Mucosa of rectum (tissue), 2 donors: ENCODE data around the gene SUMO3.

Experiments used
- H3K27ac ChIP-seq, 2 donors: one replicate each; pipeline ENCODE4 v1.7.0; 2013; ENCODE audit warnings: inconsistent platforms in 2 of 2, low read depth in 2 of 2, low read length in 2 of 2
- H3K27me3 ChIP-seq, 2 donors: one replicate each; pipeline ENCODE4 v1.7.0; 2013; ENCODE audit warnings: low read length in 2 of 2; ENCODE audit not compliant: control insufficient read depth in 2 of 2, insufficient read depth in 2 of 2
- H3K36me3 ChIP-seq, 2 donors: one replicate each; pipeline ENCODE4 v1.7.0; 2013; ENCODE audit warnings: low read length in 2 of 2; ENCODE audit not compliant: control insufficient read depth in 2 of 2, insufficient read depth in 2 of 2
- H3K4me1 ChIP-seq, 2 donors: one replicate each; pipeline ENCODE4 v1.7.0; 2013; ENCODE audit warnings: low read length in 2 of 2, mild to moderate bottlenecking in 1 of 2; ENCODE audit not compliant: control insufficient read depth in 2 of 2, insufficient read depth in 2 of 2
- H3K4me3 ChIP-seq, 2 donors: one replicate each; pipeline ENCODE4 v1.7.0; 2013; ENCODE audit warnings: low read length in 2 of 2
- H3K9ac ChIP-seq, 2 donors: one replicate each; pipeline ENCODE4 v1.7.0; 2013; ENCODE audit warnings: low read length in 2 of 2, low read depth in 1 of 2, mild to moderate bottlenecking in 1 of 2
- H3K9me3 ChIP-seq, 2 donors: one replicate each; pipeline ENCODE4 v1.7.0; 2013; ENCODE audit warnings: low read length in 2 of 2; ENCODE audit not compliant: control insufficient read depth in 2 of 2
- donor health status: healthy.
- donor health status: Normal muscosa, but diverticular disease.

The SUMO3 gene

DNA sequence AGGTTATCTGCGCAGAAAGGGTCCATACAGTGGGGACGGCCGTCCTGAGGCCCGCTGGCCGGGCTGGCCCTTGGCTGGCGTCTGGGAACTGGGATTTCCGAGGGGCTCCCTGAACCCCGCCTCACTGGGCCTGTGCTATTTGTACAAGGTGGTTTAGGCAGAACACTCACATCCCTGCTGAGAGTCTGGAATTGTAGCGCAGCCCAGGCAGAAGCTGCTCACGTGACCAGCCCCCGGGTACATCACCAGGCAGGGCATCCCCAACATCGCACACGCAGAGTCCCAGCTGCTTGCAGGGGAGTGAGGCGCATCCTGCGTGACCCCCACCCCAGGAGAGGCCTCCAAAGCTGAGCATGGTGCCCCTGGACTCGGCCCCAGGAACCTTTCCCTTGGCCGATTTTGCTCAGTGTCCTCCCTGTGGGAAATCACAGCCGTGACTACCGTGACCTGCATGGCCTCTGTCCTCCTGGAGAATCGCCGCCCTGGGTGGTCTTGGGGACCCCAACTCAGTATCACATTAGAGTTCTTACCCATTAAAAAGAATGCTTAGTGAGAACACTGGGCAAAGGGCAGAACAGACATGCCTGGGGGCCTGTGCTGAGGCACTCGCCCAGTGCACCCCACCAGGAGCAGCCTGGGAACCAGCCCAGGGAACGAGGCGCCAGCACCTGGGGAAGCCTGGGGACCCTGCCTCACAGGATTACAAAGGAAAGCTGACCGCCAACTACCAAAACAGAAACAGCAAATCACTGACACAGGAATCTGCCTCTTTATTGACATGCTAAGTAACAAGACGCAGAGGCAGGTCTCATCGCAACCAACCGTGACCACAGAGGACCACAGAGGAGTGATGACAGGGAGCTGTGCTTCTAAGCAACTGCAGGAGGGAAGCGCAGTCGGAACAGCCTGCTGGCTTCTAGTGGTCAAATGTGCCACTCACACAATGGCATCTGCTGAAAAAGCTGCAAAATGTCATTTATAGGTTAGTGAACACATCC lies 49.7 kb downstream of the SUMO3 start:
- Histone ChIP-seq H3K9me3 (no peaks in the 10 kb centered on the region), H3K27me3 (peaks cover 0 to 3% of the 10 kb centered on the region in 2 donors), H3K9ac (no peak overlapping the region), H3K27ac (no peak overlapping the region), H3K4me3 (no peak overlapping the region), H3K36me3 (peaks cover 27 to 35% of the 10 kb centered on the region in 2 donors), H3K4me1 (no peaks in the 10 kb centered on the region)

DNA sequence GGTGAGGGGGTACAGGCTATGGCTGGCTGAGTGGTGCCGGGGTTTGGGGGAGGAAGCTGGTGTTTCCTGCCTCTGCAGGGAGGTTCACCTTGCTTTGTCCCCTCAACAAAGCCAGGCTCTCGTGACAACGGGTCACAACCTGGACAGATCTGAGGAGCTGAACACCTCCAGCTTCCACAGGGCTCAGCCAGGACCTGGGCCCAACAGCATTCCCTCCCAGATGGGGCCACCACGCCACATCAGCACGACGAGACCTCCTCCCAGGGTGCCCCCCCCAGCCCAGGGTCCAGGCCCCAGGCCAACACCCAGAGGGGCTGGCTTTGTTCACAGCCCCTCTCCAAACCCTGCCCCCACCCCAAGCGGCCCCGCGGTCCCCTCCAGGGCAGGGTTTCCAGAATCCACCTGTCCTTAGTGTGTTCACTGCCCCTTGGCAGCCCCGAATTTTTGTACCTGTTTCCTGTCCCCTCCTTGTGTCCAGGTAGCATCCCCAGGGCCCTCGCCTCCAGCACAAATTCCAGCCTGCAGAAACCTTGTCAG lies 51.0 kb downstream of the SUMO3 start:
- Histone ChIP-seq H3K36me3 (peaks cover 17 to 23% of the 10 kb centered on the region in 2 donors), H3K4me3 (no peak overlapping the region), H3K9ac (no peak overlapping the region), H3K27me3 (peaks cover 0 to 3% of the 10 kb centered on the region in 2 donors), H3K9me3 (no peaks in the 10 kb centered on the region), H3K4me1 (peaks cover 0 to 6% of the 10 kb centered on the region in 2 donors), H3K27ac (no peak overlapping the region)

DNA sequence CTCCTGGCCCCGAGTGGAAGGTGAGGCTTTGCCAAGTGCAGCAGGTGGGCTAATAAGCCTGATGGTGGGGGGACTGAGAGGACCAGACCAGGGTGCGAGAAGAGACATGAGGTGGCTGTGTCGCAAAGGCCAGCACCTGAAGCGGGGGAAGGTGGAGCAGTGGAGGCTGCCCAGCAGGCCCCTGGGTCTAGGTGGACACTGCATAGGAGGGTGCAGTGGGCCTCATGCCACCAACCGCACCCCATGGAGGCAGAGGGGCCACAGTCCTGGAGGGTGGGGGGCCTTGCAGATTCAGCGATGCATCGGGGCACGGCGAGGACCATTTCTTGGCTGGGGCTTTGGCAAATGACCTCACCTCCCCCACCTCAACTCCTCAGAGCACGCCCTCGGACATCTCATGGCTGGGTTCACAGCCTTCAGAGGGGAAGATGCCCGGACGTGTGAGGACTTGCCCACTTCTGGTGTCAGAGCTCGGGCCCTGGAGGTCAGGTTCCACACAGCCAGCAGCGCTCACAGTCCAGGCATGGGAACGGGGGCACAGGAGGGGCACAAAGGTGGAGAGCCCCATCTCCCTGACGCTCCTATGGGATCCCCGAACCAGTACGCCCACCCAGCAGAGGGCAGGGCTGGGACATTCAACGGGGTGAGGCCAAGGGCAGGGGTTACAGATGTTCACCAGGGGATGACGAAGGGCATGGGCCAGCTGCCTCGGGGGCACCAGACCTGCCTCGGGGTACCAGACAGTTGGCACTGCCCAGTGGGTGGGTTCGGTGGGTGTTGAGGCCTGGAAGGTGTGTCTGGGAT lies 51.6 kb downstream of the SUMO3 start:
- Histone ChIP-seq H3K9me3 (no peaks in the 10 kb centered on the region), H3K27me3 (peaks cover 0 to 3% of the 10 kb centered on the region in 2 donors), H3K9ac (no peak overlapping the region), H3K4me1 (peaks cover 0 to 11% of the 10 kb centered on the region in 2 donors), H3K4me3 (no peak overlapping the region), H3K36me3 (peaks cover 13 to 16% of the 10 kb centered on the region in 2 donors), H3K27ac (no peak overlapping the region)

DNA sequence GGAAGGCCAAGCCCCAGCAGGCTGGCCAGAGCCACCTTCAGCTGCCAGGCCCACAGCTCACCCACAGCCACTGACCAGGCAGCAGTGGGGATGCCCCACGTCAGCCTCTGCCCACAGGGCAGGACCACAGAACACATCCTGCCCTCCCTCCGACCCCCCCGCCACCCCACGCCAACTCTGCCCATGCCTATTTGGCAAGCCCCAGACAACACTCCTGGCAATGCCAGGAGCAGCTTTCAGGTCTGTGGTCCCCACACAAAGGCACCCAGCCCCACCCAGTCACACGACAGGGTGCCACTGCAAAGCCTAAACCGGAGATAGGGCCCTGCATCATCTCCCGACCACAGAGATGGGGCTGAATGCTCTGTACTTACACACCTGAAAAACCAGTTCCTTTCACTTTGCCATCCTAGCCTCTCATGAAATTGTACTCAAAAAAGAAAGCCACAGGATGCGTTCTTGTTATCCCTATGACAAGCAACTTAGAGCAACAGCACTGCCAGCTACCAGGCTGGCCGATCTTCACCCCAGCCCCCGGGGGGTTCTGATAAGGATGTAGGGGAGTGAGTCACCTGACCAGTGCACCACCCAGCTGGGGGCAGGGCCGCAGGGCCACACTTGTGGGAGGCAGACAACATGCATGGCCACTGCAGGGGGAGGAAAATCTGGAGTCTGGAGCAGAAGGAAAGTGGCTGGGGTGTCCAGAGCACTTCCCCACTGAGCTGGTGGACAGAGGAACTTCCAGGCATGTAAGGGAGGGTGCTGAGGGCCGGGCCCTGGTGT lies 52.4 kb downstream of the SUMO3 start:
- Histone ChIP-seq H3K27ac (no peak overlapping the region), H3K36me3 (peaks cover 8 to 9% of the 10 kb centered on the region in 2 donors), H3K4me3 (no peak overlapping the region), H3K9me3 (no peaks in the 10 kb centered on the region), H3K4me1 (peaks cover 0 to 11% of the 10 kb centered on the region in 2 donors), H3K9ac (no peak overlapping the region), H3K27me3 (peaks cover 0 to 3% of the 10 kb centered on the region in 2 donors)

DNA sequence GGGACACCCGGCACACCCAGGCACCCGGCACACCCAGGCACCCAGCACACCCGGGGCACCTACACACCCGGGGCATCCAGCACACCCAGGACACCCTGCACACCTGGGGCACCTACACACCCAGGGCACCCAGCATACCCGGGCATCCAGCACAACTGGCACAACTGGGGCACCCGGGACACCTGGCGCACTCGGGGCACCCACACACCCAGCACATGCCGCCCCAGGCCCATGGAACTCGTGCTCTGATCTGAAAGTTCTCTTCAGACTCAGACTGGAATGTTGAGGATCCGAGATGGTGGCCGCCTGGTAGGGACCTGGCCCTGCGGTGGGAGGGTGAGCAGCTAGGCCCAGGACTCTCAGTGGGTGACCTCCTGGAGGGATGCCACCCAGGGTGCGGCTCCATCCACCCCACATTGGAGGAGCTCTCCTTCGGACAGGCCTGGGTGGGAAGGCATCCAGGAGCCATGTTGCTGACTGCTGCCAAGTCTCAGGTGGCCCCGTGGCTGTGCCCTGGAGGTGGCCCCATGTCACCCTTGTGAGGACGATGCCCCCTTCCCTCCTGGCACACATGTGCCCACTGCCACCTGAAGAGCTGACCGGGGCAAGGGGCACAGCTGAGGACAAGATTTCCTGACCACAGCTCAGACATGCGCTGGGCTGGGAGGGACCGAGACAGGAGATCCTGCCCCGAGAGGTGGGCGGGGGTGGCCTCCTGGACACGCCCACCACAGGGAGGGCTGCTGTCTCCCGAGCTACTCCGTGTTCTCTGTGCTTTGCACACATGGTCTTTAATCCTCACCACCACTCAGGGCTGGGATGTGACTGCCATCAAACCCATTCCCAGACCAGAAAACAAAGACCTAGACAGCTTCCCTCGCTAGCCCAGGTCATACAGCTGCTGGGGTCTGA lies 53.3 kb downstream of the SUMO3 start:
- Histone ChIP-seq H3K36me3 (peaks cover under 1 to 5% of the 10 kb centered on the region in 2 donors), H3K4me1 (peaks cover 0 to 11% of the 10 kb centered on the region in 2 donors), H3K27me3 (peaks cover 0 to 3% of the 10 kb centered on the region in 2 donors), H3K4me3 (no peak overlapping the region), H3K9me3 (no peaks in the 10 kb centered on the region), H3K27ac (no peak overlapping the region), H3K9ac (no peak overlapping the region)

DNA sequence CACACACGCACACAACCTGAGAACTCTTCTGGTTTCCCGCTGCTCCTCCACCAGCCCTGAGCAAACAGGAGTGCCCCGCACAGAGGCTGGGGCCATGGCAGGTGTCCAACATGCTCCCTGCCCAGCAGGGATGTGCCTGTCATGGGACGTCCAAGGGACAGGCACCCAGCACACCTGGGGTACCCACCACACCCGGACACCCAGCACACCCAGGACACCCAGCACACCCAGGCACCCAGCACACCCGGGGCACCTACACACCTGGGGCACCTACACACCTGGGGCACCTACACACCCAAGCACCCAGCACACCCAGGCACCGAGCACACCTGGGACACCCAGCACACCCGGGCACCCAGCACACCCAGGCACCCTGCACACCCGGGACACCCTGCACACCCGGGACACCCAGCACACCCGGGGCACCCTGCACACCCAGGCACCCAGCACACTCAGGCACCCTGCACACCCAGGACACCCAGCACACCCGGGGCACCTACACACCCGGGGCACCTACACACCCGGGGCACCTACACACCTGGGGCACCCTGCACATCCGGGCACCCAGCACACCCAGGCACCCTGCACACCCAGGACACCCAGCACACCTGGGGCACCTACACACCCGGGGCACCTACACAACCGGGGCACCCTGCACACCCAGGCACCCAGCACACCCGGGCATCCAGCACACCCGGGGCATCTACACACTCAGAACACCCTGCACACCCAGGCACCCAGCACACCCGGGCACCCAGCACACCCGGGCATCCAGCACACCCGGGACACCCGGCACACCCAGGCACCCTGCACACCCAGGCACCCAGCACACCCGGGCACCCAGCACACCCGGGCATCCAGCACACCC lies 54.2 kb downstream of the SUMO3 start:
- Histone ChIP-seq H3K4me3 (no peak overlapping the region), H3K9ac (no peak overlapping the region), H3K4me1 (peaks cover 0 to 11% of the 10 kb centered on the region in 2 donors), H3K36me3 (peaks cover 0 to 5% of the 10 kb centered on the region in 2 donors), H3K27me3 (peaks cover 0 to 3% of the 10 kb centered on the region in 2 donors), H3K9me3 (no peaks in the 10 kb centered on the region), H3K27ac (no peak overlapping the region)

DNA sequence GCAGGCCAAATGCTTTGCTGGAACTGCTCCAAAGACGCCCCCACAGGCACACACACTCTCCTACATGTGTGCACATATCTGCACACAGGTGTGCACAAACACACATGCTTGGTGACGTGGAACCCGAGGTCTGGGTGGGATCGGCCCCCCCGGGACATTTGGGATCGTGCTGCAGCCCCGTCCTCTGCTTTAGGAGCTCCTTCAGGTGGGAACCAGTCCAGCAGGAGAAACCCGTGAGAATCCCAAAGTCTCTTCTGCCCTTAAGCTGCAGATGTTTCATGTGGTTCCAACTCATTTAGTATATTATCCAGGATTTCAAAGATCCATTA lies 54.8 kb downstream of the SUMO3 start:
- no peak overlapping the region for H3K4me3 ChIP-seq
- H3K4me1 ChIP-seq, result peaks cover 0 to 11% of the 10 kb centered on the region in 2 donors
- no peak overlapping the region for H3K9ac ChIP-seq
- no peaks in the 10 kb centered on the region for H3K36me3 ChIP-seq
- no peaks in the 10 kb centered on the region for H3K9me3 ChIP-seq
- peaks cover 0 to 3% of the 10 kb centered on the region in 2 donors for H3K27me3 ChIP-seq
- H3K27ac ChIP-seq, result no peak overlapping the region

DNA sequence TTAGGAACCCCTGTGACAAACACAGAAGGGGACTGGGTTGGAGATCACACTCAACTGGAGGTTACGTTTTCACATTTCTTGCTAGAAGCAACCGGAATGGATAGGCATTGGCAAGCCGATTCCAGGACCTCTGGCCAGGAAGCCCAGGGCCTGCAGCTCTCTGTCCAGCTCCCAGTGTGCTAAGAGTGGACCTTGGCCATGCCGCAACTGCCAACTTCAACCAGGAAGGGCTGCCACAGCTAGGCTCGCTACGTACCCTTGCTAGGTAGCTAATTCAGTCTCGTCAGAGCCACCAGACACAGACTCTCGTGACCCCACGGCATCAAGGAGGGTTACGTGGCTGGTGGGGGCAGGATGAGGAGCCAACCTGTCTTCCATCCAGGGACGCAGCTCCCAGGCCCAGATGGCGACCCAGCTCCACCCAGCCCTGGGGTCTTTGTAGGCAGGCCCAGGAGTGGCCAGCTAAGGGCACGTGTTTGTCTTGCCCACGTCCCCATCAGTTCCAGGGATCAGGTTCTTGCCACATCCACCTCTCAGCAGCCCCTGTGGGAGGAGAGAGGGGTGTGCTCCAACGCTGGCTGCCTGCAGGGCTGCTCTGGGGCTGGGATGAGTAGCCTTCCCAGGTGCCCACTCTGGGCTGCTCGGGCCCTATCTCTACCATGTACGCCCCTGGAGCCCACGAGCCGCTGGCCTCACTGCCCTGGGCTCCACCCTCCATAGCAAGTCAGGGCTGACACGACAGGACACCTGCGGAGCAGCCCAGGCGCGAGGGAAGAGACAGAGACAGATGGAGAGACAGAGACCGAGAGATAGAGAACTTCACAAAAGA lies 55.4 kb downstream of the SUMO3 start:
- H3K9me3 ChIP-seq, result no peaks in the 10 kb centered on the region
- no peak overlapping the region for H3K4me3 ChIP-seq
- peaks cover 0 to 11% of the 10 kb centered on the region in 2 donors for H3K4me1 ChIP-seq
- peaks cover 0 to 3% of the 10 kb centered on the region in 2 donors for H3K27me3 ChIP-seq
- H3K36me3 ChIP-seq, result no peaks in the 10 kb centered on the region
- no peak overlapping the region for H3K27ac ChIP-seq
- H3K9ac ChIP-seq, result no peak overlapping the region
